GM19452 (cell line): ENCODE data around the gene SLC50A1.
"Not testable (repeated sequence)": the region's sequence is repeated elsewhere in the genome, so short reads cannot be mapped to it uniquely, and the experiment has no call there.

ENCODE experiments used
- ATAC-seq: cut with Tn5 transposase; IDR thresholded peaks from one replicate; pipeline ENCODE4 v1.9.1; 2021; ENCODE audit not compliant: unreplicated experiment

Gene SLC50A1

GRCh38 chr1:155116113-155116764 is 19.4 kb upstream of the SLC50A1 start:
- no peak for ATAC-seq

- ATAC-seq: no peak
Observed at GRCh38 chr1:155117610-155118009, 18.0 kb upstream of the SLC50A1 start.

- not testable (repeated sequence) for ATAC-seq
Observed at GRCh38 chr1:155118090-155118489, 17.6 kb upstream of the SLC50A1 start.

GRCh38 chr1:155120253-155120652 is 15.4 kb upstream of the SLC50A1 start:
- no peak for ATAC-seq

GRCh38 chr1:155121249-155121648 is 14.4 kb upstream of the SLC50A1 start:
- no peak for ATAC-seq

- no peak for ATAC-seq
Observed at GRCh38 chr1:155122308-155122707, 13.3 kb upstream of the SLC50A1 start.

GRCh38 chr1:155123801-155124200 is 11.9 kb upstream of the SLC50A1 start:
- ATAC-seq: no peak

GRCh38 chr1:155124503-155125463 is 10.9 kb upstream of the SLC50A1 start:
- no peak for ATAC-seq

GRCh38 chr1:155125511-155125945 is 10.1 kb upstream of the SLC50A1 start:
- ATAC-seq: no peak

GRCh38 chr1:155125946-155126555 is 9.6 kb upstream of the SLC50A1 start:
- no peak for ATAC-seq

GRCh38 chr1:155126556-155127104 is 9.0 kb upstream of the SLC50A1 start:
- ATAC-seq: no peak

GRCh38 chr1:155127105-155127966 is 8.3 kb upstream of the SLC50A1 start, which contains the start of gene EFNA1:
Gene EFNA1 (plus strand): TSS chr1:155127876. CDS start chr1:155127978, 102 bp downstream.
- no peak for ATAC-seq

GRCh38 chr1:155127967-155128754 is 7.5 kb upstream of the SLC50A1 start:
- no peak for ATAC-seq

GRCh38 chr1:155128755-155129473 is 6.7 kb upstream of the SLC50A1 start:
- no peak for ATAC-seq

GRCh38 chr1:155130272-155131006 is 5.2 kb upstream of the SLC50A1 start:
- ATAC-seq: no peak

GRCh38 chr1:155131285-155131684 is 4.4 kb upstream of the SLC50A1 start:
- no peak for ATAC-seq

- ATAC-seq: no peak
Observed at GRCh38 chr1:155131856-155132255, 3.8 kb upstream of the SLC50A1 start.

- no peak for ATAC-seq
Observed at GRCh38 chr1:155133799-155134281, 1.8 kb upstream of the SLC50A1 start.
